Pancreas (tissue), 10 donors: ENCODE measurements around the gene TRIO. TPM values are rescaled to one million over a fixed set of nuclear protein-coding genes. Genes with fewer than 3 reads are reported as not detected.

Source experiments
- ATAC-seq, 4 donors: fragments of 200-7000 bp; cut with Tn5 transposase; one replicate each; pipeline versions ENCODE4 v1.8.0 to v1.9.1; 2020; ENCODE audit warnings: mild to moderate bottlenecking in 4 of 4, moderate library complexity in 4 of 4
- DNase-seq, 6 donors: peaks; one replicate each; pipeline ENCODE4 v3.0.0-alpha.2; 2020
- FAIRE-seq: peaks from 2 replicates; lab custom pipeline; 2012; peaks lifted over from hg19 to GRCh38; lab: Jason Lieb, UNC
- H3K27ac ChIP-seq, 4 donors: fragments of 200-600 bp; sonication (generic); 1 replicate in 3 of 4; 2 replicates in 1 of 4; pipeline versions ENCODE4 v1.5.0 to v1.8.0; 2020
- H3K27me3 ChIP-seq, 4 donors: fragments of 200-600 bp; one replicate each; pipeline ENCODE4 v1.8.0; 2021
- H3K36me3 ChIP-seq, 3 donors: fragments of 200-600 bp; sonication (generic) in 1 of 3; one replicate each; pipeline versions ENCODE4 v1.5.0 to v1.8.0; 2020 to 2021
- H3K4me1 ChIP-seq, 3 donors: fragments of 200-600 bp; one replicate each; pipeline ENCODE4 v1.8.0; 2021
- H3K4me3 ChIP-seq, 4 donors: fragments of 200-600 bp; sonication (generic) in 2 of 4; one replicate each; pipeline versions ENCODE4 v1.5.0 to v1.8.0; 2020 to 2021
- H3K9me3 ChIP-seq, 4 donors: fragments of 200-600 bp; one replicate each; pipeline ENCODE4 v1.8.0; 2021
- WGBS, 2 donors: extraction: QIAGEN DNeasy Blood & Tissue Kit; methylation state at CpG; one replicate each; pipeline ENCODE4 v1.1.7; 2013; 5-methylcytosine and 5-hydroxymethylcytosine counted together
- intact Hi-C, 3 donors: fragments of 100-400 bp; cut with DNase I; formaldehyde crosslinking; loops; one replicate each; pipeline versions ENCODE4 v1.11.1 to v1.14.2; 2022
- polyA plus RNA-seq, 2 donors: library from polyadenylated mRNA; stranded (reverse); fragments of 200-250 nt; gene quantifications; one replicate each; pipeline ENCODE4 v1.2.3, GENCODE V29; 2013
- total RNA-seq, 6 donors: library from RNA; stranded (reverse); fragmentation: NEBNext Ultra II Directional in 4 of 6; extraction: Animal tissue kit (Norgen Biotek cat#: 25700) in 4 of 6; gene quantifications; one replicate each; pipeline versions ENCODE4 v1.2.1 to v1.2.4, GENCODE V29; 2021 to 2023
- TF ChIP-seq, protein P1 (sequence below), 4 donors: fragments of 200-600 bp; sonication (generic) in 3 of 4; IDR thresholded peaks; one replicate each; pipeline versions ENCODE4 v1.5.0 to v1.8.0; 2021; ENCODE audit warnings: antibody characterized with exemption in 4 of 4
- donor health status: healthy with polysubstance abuse.
- donor health status: DM: no; HTN: no; CAD: no; lungs with moderate emphysema.
- donor health status: DM: no; HTN: no; CAD: no.
- donor health status: control.
- donor health status: control.
- donor health status: Bipolar disorder and iron deficiency.
- donor health status: DM: yes; HTN: yes; CAD: no.
- donor health status: DM: no; HTN: no; CAD: no.
- donor health status: DM: no; HTN: no; CAD: no.
- donor health status: DM: yes; HTN: yes; CAD: no.

The TRIO gene
- total and polyA plus RNA-seq, 8 donors: 27.3 to 82.5 (median 38.3) TPM

DNA sequence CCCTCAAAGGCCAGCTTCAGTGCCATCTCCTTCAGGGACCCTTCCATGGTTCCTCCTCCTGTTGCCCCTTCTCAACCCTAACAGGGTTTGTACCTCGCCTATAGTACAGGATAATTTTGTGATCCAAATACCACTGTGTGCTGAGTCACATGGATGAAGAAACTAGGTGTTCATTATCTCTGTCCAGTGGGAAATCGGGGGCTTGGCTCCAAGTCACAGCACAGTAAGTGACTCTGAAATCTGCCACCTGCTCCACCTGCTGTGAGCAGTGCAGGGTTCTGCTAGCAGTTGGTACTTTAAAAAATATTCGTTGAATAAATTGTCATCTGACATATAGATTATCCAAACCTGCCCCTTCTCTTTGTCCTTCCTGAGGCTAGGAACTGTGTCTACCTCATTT, 315.3 kb downstream of the TRIO start:
- Histone ChIP-seq H3K36me3 (peaks cover 0 to 17% (median 3%) of the 10 kb centered on the region in 3 donors), H3K9me3 (no peaks in the 10 kb centered on the region), H3K27me3 (no peaks in the 10 kb centered on the region), H3K4me3 (no peak overlapping the region), H3K4me1 (peaks cover 18 to 23% (median 20%) of the 10 kb centered on the region in 3 donors), H3K27ac (peak overlapping the region in 3 of 4 donors; percentile 48 to 81 (median 61))
- no peak for DNase-seq
- peak; percentile 50 to 71 (median 66) for ATAC-seq
- WGBS, 2 donors: 29 to 32% methylated on average over 3 of the region's 3 CpGs
- FAIRE-seq: no peak
- TF ChIP-seq, protein P1, sequence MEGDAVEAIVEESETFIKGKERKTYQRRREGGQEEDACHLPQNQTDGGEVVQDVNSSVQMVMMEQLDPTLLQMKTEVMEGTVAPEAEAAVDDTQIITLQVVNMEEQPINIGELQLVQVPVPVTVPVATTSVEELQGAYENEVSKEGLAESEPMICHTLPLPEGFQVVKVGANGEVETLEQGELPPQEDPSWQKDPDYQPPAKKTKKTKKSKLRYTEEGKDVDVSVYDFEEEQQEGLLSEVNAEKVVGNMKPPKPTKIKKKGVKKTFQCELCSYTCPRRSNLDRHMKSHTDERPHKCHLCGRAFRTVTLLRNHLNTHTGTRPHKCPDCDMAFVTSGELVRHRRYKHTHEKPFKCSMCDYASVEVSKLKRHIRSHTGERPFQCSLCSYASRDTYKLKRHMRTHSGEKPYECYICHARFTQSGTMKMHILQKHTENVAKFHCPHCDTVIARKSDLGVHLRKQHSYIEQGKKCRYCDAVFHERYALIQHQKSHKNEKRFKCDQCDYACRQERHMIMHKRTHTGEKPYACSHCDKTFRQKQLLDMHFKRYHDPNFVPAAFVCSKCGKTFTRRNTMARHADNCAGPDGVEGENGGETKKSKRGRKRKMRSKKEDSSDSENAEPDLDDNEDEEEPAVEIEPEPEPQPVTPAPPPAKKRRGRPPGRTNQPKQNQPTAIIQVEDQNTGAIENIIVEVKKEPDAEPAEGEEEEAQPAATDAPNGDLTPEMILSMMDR (IDR thresholded peaks at IDR 0.05): no peak
- intact Hi-C loops: no loop called here

GRCh38 chr5:14460844-14461398, 317.8 kb downstream of the TRIO start:
- H3K27me3 ChIP-seq: no peaks in the 10 kb centered on the region
- no peak overlapping the region for H3K27ac ChIP-seq
- ATAC-seq (no peak), FAIRE-seq (no peak), DNase-seq (no peak)
- intact Hi-C loops: no loop called here
- WGBS, 2 donors: 96 to 99% methylated on average over 46 of the region's 46 CpGs
- H3K4me3 ChIP-seq: no peak overlapping the region
- TF ChIP-seq, protein P1 (IDR thresholded peaks at IDR 0.05): no peak
- H3K4me1 ChIP-seq: peaks cover 18 to 23% (median 20%) of the 10 kb centered on the region in 3 donors
- no peaks in the 10 kb centered on the region for H3K9me3 ChIP-seq
- peaks cover 0 to 25% (median 3%) of the 10 kb centered on the region in 3 donors for H3K36me3 ChIP-seq

GRCh38 chr5:14462681-14463080, 319.5 kb downstream of the TRIO start:
- Histone ChIP-seq H3K4me1 (peaks cover 13 to 18% (median 16%) of the 10 kb centered on the region in 3 donors), H3K27me3 (no peaks in the 10 kb centered on the region), H3K9me3 (no peaks in the 10 kb centered on the region), H3K36me3 (peaks cover 0 to 34% (median 3%) of the 10 kb centered on the region in 3 donors), H3K4me3 (no peak overlapping the region), H3K27ac (no peak overlapping the region)
- WGBS, 2 donors: 91 to 95% methylated on average over 14 of the region's 14 CpGs
- no peak for DNase-seq
- ATAC-seq: no peak
- intact Hi-C loops: no loop called here
- FAIRE-seq: no peak
- TF ChIP-seq, protein P1 (IDR thresholded peaks at IDR 0.05): no peak

DNA sequence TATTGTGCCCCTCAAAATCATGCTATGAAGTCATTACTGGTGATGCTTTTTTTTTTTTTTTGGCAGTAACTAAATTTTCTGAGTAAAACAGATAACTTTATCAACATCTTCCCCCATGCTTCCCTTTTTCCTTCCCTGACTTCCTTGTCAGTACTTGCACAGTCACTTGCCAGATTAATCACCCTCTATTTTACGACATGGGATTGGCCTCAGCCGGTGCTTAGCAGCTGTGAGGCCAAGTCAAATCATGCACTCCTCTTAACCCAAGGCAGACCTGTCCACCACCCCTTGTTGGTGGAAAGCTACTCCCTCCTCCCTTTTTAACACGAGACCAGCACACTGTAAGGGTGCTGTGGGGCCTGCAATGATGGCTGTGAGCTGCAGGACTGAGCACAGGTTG, 320.5 kb downstream of the TRIO start:
- TF ChIP-seq, protein P1 (IDR thresholded peaks at IDR 0.05): no peak
- no peak for DNase-seq
- H3K4me1 ChIP-seq: peaks cover 4 to 8% (median 7%) of the 10 kb centered on the region in 3 donors
- no peaks in the 10 kb centered on the region for H3K9me3 ChIP-seq
- FAIRE-seq: no peak
- intact Hi-C loops: no loop called here
- no peak overlapping the region for H3K4me3 ChIP-seq
- H3K27me3 ChIP-seq: no peaks in the 10 kb centered on the region
- H3K27ac ChIP-seq: no peak overlapping the region
- WGBS, 2 donors: 60 to 62% methylated on average over 3 of the region's 3 CpGs
- peaks cover 0 to 34% (median 3%) of the 10 kb centered on the region in 3 donors for H3K36me3 ChIP-seq
- peak in 3 of 4 donors; percentile 41 to 78 (median 68) for ATAC-seq

- no peak overlapping the region for H3K27ac ChIP-seq
- peaks cover 0 to 6% (median 2%) of the 10 kb centered on the region in 3 donors for H3K4me1 ChIP-seq
- FAIRE-seq (no peak), ATAC-seq (peak in 2 of 4 donors; percentile 24 to 46), DNase-seq (no peak)
- 67 to 76% methylated on average over 3 of the region's 3 CpGs for WGBS, 2 donors
- no peaks in the 10 kb centered on the region for H3K9me3 ChIP-seq
- intact Hi-C loops: no loop called here
- no peaks in the 10 kb centered on the region for H3K27me3 ChIP-seq
- TF ChIP-seq, protein P1 (IDR thresholded peaks at IDR 0.05): no peak
- no peak overlapping the region for H3K4me3 ChIP-seq
- H3K36me3 ChIP-seq: peaks cover 0 to 34% (median 3%) of the 10 kb centered on the region in 3 donors
Observed at GRCh38 chr5:14464096-14464495, 321.0 kb downstream of the TRIO start.
